Stromal cell of bone marrow (primary cell): ENCODE data around the gene CLEC16A.

ENCODE experiments used
- DNase-seq: peaks from one replicate; pipeline ENCODE4 v3.0.0-alpha.2; 2012; ENCODE audit warnings: low read depth

CLEC16A gene

DNA sequence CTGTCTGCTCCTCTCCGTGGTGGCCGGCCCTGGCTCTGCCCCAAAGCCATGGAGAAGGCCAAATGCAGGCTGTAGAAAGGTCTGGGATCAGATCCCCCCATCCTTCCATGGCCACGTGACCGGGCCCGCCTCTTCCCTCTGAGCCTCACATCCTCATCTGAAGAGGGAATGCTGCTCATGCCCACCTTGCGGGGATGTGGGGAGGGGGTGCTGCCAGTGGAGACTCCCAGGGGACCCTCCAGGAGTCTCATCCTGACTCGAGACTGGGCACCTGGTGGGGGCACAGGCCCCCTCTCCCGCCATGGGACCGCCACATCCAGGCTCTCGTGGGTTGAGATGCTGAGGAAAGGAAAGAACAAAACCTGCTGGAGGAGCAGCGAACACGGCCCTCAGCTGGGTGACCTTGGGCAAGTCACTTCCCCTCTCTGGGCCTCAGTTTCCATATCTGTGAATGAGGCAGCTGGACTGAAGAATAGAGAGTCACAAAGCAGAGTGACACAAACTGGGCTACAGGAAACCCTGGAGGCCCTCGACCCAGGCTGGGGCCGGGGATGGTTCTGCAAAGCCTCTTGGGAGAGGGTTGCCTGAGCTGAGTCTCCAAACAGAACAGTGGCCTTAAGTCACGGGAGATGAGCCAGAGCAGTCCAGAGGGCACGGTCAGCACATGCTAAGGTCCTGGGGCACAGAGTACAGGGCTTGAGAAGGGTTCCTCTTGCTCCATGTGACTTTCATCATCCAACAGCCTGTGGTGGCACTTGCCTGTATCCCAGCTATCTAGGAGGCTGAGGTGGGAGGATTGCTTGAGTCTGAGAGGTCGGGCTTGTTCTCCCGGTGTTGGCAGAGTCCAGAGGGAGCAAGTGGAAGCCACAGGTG is 281.5 kb downstream of the CLEC16A start:
- no peak for DNase-seq

DNA sequence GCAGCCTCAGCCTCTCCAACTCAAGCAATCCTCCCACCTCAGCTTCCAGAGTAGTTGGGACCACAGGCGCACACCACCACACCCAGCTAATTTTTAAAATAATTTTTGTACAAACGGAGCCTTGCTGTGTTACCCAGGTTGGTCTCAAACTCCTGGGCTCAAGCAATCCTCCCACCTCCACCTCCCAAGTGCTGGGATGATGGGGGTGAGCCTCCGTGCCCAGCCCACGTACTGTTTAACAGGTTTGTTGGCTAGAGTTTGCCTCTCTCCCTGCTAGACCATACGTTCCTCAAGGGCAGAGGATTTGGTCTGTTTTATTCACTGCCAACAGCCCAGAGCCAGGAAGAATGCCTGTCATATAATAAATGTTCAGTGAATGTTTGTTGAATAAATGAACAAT is 285.1 kb downstream of the CLEC16A start:
- DNase-seq: no peak

DNA sequence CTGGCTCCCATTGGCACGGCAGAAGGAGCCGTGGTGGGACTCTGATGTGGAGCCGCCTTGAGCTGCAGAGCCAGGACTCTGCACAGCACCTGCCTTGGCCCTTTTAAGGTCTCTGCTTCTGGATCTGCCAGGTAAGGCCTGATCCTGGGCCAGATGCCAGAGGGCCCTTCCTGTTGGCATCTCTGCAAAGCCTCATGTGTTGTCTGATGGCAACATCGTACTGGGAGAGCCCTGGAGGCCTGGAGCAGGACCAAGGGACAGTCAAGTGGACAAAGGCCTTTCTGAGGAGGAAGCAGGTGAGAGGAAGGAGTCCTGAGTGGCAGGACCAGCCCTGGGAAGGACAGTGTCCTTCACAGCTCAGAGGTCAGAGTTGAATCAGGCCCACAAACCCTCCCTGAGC is 285.5 kb downstream of the CLEC16A start:
- DNase-seq: no peak

DNA sequence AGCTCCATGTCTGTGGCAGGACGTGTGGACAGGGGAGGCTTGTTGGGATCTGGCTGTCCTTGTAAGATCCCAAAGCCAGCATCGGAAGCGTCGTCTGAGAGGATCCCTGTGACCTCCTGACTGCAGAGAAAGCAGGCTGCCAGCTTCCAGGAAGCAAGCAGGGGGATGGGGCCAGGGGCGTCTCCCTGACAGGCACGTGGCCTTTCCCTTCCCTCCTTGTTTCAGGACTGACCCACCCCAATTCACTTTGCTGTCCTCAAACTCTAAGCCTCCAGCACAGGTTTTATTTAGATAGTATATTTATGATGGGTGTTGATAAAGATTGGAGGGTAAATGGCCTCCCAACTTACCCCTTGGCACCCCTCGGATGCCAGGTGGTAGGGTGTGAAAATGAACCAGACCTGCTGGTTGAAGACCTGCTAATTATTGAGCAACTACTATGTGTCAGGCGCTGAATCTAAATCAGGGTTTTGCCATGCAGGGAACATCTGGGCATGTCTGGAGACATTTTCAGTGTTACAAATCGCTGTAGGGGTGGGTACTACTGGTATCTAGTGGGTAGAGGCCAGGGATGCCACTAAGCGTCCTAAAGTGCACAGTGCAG is 287.1 kb downstream of the CLEC16A start:
- no peak for DNase-seq
